NB4 (cell line): ENCODE data around the gene ABCE1.

Source experiments
- DNase-seq: peaks from one replicate; pipeline ENCODE4 v3.0.0; 2010; ENCODE audit warnings: low read depth
- H3K4me3 ChIP-seq: one replicate; pipeline ENCODE4 v1.5.1; 2011; ENCODE audit warnings: mild to moderate bottlenecking, low read depth, low read length, moderate library complexity
- MYC ChIP-seq: IDR thresholded peaks from 2 replicates; pipeline ENCODE4 v1.6.1; 2011; ENCODE audit warnings: low read depth, low read length
- POLR2A ChIP-seq: IDR thresholded peaks from 2 replicates; pipeline ENCODE4 v1.6.1; 2011; ENCODE audit warnings: mild to moderate bottlenecking; ENCODE audit not compliant: insufficient read length; ENCODE audit errors: extremely low read depth
- TF ChIP-seq, protein P1 (sequence below): IDR thresholded peaks from one replicate; pipeline ENCODE4 v1.5.1; 2012; ENCODE audit warnings: low read depth, low read length
- TF ChIP-seq, protein P2 (sequence below): IDR thresholded peaks from 2 replicates; pipeline ENCODE4 v1.6.1; 2011; ENCODE audit warnings: low read depth, low read length

Gene ABCE1

DNA sequence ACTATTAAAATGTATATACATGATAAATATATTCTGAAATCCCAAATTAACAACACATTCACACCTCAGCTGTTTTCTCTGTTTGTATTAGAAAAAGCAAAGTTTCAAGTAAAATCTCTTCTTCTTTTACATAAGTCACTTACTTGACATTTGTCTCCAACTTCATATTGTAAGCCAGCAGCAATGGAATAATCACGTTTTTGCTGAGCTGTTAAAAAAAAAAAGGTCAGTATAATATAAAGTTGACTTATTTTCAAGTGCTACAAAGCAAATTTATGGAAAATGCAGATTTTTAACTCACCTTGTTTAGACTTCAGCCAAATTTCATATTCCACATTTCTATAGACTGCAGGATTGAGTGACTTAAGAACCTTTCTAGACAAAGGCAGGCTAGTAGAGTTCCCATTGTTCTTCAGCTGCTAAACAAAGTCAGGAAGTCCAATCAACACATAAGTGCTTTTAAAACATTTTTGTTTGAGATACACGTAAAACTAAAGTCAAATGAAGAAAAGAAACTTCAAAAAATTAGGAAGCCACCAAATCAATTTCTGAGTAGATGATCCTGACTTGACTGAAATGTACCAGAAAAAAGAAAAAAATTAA is 57.3 kb downstream of the ABCE1 start:
- H3K4me3 ChIP-seq: no peak overlapping the region
- no peak for TF ChIP-seq MYC
- TF ChIP-seq, protein P1, sequence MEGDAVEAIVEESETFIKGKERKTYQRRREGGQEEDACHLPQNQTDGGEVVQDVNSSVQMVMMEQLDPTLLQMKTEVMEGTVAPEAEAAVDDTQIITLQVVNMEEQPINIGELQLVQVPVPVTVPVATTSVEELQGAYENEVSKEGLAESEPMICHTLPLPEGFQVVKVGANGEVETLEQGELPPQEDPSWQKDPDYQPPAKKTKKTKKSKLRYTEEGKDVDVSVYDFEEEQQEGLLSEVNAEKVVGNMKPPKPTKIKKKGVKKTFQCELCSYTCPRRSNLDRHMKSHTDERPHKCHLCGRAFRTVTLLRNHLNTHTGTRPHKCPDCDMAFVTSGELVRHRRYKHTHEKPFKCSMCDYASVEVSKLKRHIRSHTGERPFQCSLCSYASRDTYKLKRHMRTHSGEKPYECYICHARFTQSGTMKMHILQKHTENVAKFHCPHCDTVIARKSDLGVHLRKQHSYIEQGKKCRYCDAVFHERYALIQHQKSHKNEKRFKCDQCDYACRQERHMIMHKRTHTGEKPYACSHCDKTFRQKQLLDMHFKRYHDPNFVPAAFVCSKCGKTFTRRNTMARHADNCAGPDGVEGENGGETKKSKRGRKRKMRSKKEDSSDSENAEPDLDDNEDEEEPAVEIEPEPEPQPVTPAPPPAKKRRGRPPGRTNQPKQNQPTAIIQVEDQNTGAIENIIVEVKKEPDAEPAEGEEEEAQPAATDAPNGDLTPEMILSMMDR: no peak
- no peak for TF ChIP-seq POLR2A
- no peak for DNase-seq

DNA sequence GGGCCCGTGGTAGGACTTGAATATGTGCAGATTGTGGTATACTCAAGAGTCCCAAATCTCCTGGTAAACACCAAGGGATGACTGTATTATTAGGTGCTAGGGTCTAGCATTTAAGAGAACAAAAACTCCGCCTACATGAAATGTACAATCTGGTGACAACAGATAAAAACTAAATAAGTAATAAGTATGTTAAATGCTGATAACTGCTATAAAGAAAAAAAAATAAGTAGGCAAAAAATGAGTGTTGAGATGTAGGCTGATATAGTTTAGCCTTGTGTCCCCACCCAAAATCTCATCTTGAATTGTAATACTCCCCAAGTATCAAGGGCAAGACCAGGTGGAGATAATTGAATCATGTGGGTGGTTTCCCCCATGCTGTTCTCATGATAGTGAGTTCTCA is 58.9 kb downstream of the ABCE1 start:
- H3K4me3 ChIP-seq: no peak overlapping the region
- no peak for DNase-seq
- TF ChIP-seq MYC (no peak), POLR2A (no peak)
- TF ChIP-seq, protein P1: no peak
- TF ChIP-seq, protein P2, sequence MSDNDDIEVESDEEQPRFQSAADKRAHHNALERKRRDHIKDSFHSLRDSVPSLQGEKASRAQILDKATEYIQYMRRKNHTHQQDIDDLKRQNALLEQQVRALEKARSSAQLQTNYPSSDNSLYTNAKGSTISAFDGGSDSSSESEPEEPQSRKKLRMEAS: no peak

- no peak for TF ChIP-seq POLR2A
- TF ChIP-seq MYC: no peak
- TF ChIP-seq, protein P2: no peak
- TF ChIP-seq, protein P1: no peak
- no peak for DNase-seq
- H3K4me3 ChIP-seq: no peak overlapping the region
Measured at GRCh38 chr4:145161549-145161948, 63.4 kb downstream of the ABCE1 start.

DNA sequence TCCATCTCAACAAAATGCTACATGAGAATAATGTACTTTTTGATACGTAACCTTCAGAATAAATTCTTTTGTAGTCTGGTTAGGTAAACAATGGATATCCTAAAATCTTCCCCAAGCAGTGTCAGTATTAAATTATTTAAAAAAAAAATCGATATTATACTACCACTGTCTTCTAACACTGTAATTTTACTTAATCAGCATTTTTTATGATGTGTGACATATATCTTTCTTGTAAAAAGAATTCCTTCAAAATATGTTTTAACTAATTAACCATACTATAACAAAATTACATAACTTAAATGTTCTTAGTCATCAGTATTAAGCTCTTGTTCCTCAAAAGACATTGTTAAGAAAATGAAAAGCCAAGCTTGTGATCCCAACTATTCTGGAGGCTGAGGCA is 69.8 kb downstream of the ABCE1 start:
- TF ChIP-seq POLR2A (no peak), MYC (no peak)
- TF ChIP-seq, protein P1: no peak
- TF ChIP-seq, protein P2: no peak
- H3K4me3 ChIP-seq: no peak overlapping the region

GRCh38 chr4:145168581-145169187 is 70.6 kb downstream of the ABCE1 start:
- TF ChIP-seq, protein P2: no peak
- no peak for TF ChIP-seq POLR2A
- TF ChIP-seq MYC: no peak
- TF ChIP-seq, protein P1: no peak
- H3K4me3 ChIP-seq: no peak overlapping the region
- DNase-seq: no peak

More for the DNA sequence above, 69.8 kb downstream of the ABCE1 start:
- DNase-seq: no peak
